ENCODE results near the gene TPPP3.
A peak's percentile ranks its signal among the peaks of the same experiment; 100 is the strongest.
"Not testable (repeated sequence)": the region's sequence is repeated elsewhere in the genome, so short reads cannot be mapped to it uniquely, and the experiment has no call there.

The TPPP3 gene

DNA sequence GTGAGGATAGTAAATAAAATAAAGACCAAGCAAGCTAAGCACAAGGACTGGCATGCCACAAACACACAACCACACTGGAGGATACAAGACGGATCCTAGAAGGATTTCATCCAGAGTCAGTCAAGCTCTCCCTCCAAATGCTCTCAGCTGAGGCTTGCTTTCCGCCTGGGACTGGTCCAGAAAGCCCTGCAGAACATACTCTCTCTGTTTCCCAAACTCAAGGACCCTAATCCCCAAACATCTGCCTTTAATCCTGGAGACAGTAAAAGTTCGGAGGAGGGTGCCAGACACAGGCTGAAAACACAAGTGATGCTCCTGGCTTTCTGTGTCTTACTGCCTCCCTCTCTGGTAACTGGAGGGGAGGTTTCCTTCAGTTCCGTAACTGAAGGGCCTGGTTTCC lies 32.3 kb upstream of the TPPP3 start:
- DNase-seq, result no peak

DNA sequence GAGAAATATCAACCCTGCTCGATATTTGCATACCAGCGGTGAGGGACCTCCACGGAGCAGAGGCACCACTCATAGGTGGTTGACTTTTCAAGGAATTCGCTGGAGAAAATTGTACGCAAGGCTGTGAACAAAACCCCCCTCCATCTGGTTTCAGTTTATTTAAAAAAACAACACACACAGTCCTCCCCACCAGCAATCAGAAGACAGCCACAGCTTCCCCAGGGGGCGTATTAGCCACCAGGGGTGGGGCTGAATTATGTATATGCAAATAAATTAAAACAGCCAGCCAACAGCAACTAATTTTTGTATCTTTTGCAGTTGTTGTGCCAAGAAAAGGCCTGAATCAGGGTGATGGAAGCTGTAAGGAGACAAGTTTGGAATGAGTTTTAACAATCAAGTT lies 31.8 kb upstream of the TPPP3 start:
- no peak for DNase-seq

- no peak for DNase-seq
Observed at GRCh38 chr16:67424261-67424615, 30.9 kb upstream of the TPPP3 start.

GRCh38 chr16:67423611-67424260 lies 30.4 kb upstream of the TPPP3 start:
- no peak for DNase-seq

GRCh38 chr16:67423015-67423414 lies 29.7 kb upstream of the TPPP3 start:
- DNase-seq, result no peak

GRCh38 chr16:67421030-67421429 lies 27.7 kb upstream of the TPPP3 start:
- DNase-seq, result no peak

DNA sequence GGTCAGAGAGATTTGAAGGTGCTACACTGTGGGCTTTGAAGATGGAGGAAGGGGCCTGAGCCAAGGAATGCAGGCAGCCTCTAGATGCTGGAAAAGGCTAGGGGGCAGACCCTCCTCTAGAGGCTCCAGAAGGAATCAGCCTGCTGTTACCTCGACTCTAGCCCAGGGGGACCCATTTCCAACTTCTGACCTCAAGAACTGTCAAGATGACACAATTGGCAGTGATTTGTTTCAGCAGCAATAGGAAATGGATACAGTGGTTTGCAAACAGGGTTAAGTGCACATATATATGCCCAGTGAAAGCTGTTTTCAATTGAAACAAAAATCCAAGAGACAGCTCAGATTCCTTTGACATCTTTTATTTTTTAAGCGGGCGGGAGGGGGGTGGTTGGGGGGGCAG lies 26.6 kb upstream of the TPPP3 start:
- no peak for DNase-seq

DNA sequence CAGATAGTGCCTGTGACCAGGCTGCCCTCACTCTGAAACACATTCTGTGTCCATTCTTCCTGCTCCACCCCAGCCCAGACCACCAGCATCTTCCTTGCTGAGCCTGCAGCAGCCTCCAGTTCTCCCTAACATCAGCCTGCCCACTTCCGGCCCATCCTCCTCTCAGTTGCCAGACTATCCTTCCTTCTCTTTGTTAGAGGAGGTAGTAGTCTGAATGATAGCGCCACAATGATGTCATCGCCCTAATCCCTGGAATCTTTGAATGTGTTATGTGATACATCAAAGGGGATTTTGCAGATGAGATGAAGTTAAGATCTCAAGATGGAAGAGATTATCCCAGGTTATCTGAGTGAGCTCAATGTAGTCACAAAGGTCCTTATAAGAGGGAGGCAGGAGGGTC lies 26.2 kb upstream of the TPPP3 start:
- DNase-seq, result no peak

GRCh38 chr16:67417333-67418061 lies 24.2 kb upstream of the TPPP3 start:
- DNase-seq, result no peak

GRCh38 chr16:67415872-67416793 lies 22.8 kb upstream of the TPPP3 start, which contains the start of gene ZDHHC1:
TSS of gene ZDHHC1 (minus strand) at chr16:67416477. CDS start at chr16:67407775, 8,702 bp downstream.
- peak; percentile 13 to 48 for DNase-seq

DNA sequence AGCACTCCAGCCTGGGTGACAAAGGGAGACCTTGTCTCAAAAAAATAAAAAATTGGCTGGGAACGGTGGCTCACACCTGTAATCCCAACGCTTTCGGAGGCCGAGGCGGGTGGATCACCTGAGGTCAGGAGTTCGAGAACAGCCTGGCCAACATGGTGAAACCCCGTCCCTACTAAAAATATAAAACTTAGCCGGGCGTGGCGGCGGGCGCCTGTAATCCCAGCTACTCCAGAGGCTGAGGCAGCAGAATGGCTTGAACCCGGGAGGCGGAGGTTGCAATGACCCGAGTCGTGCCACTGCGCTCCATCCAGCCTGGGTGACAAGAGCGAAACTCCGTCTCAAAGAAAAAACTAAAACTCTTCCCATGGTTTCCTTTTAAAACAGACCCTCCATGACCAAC lies 22.1 kb upstream of the TPPP3 start:
- DNase-seq, result not testable (repeated sequence)

DNA sequence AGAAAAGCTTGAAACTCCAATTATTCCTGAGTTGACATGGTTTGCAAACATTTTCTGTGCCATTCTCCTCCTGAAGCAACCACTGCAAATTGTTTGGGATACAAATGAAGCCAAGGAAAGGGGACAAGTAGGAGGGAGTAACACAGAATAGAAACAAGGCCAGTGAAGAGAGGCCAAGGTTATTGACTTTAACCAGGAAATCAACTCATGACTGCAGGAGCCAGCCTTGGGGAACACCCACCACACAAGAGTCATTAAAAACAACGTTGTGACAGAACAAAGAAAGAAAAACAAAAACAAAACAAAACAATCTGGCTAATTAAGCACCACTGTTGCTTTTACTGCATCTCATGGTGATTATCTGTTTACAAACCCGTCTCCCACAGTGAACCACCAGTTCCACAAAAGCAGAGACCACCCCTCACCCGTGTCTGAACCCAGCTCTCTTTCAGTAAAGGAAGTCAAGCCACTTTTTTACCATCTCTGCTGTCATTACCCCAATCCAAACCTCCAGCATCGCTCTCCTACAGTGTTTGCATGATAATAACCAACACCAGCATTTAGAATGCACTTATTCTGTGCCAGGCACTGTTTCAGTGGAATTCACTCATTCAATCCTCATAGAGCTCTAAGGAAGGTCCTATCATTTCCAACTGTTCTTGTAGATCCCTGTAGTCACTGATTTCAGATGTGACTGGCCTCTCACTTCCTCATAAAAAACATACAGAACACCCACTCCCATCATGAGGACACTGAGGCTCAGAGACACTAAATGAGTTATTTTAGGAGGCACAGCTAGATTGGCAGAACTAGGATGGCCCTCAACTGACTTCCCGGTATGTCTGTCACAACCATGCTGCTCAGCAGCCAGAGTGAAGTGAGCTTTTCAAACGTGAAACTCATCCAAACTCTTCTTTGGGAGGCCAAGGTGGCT lies 20.9 kb upstream of the TPPP3 start:
- DNase-seq, result no peak

DNA sequence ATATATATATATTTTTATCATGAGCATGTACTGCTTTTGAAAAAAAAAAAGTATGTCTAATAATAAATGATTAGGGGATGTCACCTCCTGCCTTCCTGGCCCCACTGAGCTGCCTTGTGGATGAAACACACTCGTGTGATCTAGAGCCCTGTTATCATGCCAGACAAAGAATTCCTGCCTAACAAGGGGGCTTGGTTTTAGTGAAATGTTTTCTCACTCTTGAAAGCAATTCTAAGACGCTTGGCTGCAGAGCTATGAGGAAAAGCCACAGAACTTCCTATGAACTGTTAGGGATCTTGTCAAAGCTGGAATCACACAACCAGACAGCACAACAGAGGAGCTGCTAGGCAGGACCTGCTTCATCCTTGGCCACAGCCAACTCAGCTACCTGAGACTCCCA lies 19.0 kb upstream of the TPPP3 start:
- DNase-seq, result no peak

DNA sequence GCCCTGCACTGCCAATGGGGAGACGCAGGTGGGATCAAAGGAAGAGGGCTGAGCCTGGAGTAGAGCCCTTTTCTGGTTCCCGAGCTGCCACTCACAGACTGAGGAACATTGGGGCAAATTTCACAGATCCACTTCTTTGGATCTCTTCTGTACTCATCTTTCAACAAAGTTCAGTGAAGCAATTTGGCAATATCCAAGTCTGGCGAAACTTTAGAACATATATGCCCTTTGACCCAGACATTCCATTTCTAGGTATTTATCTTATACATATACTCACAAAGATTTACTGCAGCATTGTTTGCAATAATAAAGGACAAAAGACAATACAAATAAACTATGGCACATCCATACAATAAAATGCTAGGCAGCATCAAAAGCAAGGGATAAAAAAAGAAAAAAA lies 18.0 kb upstream of the TPPP3 start:
- DNase-seq, result no peak

DNA sequence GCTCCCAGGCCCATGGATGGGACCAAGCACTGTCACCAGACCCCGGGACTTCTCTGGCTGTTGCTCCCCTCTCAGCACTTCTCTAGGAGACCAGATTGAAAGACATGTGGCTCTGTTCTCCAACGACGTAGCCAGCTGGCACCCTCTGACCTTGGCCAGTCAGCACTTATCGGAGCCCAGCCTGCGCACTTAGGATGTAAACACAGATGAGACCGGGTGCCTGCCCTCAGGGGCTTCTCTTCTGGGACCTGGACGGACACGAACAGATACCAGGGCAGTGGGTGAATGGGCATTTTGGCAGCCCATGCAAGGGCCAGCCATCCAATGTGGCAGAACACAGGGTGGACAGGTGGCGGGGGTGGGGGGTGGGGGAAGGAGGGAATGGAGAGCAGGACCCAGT lies 16.3 kb upstream of the TPPP3 start:
- no peak for DNase-seq

DNA sequence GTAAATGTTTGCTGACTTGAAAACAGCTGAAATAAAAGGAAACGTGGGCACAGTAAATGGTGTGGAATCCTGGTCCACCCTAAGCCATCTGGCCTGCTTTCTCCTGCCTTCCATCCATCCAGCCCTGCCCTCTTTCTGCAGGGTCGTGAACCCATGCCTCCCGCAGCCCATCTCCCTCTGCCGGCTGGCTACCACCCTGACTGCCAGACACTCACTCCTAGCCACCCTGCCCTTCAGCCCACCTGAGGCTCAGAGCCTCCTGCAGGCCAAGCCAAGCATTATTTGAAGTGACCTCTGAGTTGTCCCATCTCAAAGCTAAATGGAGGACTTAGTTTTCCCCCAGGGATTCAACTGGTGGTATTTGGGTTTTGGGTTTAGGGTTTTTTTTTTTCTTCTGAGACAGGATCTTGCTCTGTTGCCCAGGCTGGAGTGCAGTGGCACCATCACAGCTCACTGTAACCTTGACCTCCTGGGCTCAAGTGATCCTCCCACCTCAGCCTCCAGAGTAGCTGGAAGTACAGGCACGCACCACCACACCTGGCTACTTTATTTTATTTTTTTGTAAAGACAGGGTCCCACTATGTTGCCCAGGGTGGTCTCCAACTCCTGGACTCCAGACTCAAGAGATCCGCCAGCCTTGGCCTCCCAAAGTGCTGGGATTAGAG lies 14.6 kb upstream of the TPPP3 start:
- DNase-seq, result no peak

GRCh38 chr16:67407176-67407787 lies 14.0 kb upstream of the TPPP3 start:
- DNase-seq, result no peak

- DNase-seq, result no peak
Observed at GRCh38 chr16:67406111-67406971, 13.0 kb upstream of the TPPP3 start.

DNA sequence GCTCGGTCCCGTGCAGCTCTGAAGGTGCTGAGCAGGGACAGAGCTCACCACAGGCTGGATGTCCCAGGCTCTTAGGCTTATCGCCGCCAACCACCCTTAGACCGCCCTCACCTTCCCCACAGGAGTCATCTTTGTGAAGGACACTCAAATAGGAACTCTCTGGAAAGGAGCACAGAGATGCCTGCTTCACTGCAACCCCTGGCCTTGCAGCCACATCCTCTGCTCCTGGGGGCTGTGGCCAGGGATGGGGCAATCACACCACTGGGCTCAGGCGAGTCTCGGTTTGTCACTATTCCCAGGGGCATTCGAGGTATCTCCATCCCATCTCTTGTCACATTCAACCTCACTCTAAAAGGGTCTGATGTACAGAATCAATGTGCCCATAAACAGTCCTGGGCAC lies 12.0 kb upstream of the TPPP3 start:
- no peak for DNase-seq

- DNase-seq, result no peak
Observed at GRCh38 chr16:67404740-67405226, 11.5 kb upstream of the TPPP3 start.

All from NCI-H2081 (cell line).